Uterus (tissue), 4 donors: Measurements from ENCODE around the gene PLSCR4. TPM values are rescaled to one million over a fixed set of nuclear protein-coding genes. Genes with fewer than 3 reads are reported as not detected.

Experiments
- DNase-seq, 2 donors: peaks; one replicate each; pipeline ENCODE4 v3.0.0-alpha.2; 2019 to 2020
- H3K27ac ChIP-seq, 2 donors: fragments of 200-600 bp; sonication (generic); 1 replicate in 1 of 2; 2 replicates in 1 of 2; pipeline ENCODE4 v1.5.1; 2016 to 2018
- H3K27me3 ChIP-seq, 2 donors: fragments of 200-600 bp; sonication (generic); one replicate each; pipeline ENCODE4 v1.5.1; 2018 to 2019; ENCODE audit warnings: control low read depth in 1 of 2
- H3K36me3 ChIP-seq, 2 donors: fragments of 200-600 bp; sonication (generic); one replicate each; pipeline ENCODE4 v1.5.1; 2019; ENCODE audit warnings: control low read depth in 1 of 2
- H3K4me1 ChIP-seq, 2 donors: fragments of 200-600 bp; sonication (generic); one replicate each; pipeline ENCODE4 v1.5.1; 2018 to 2019; ENCODE audit warnings: control low read depth in 1 of 2
- H3K4me3 ChIP-seq, 2 donors: fragments of 200-600 bp; sonication (generic); 1 replicate in 1 of 2; 2 replicates in 1 of 2; pipeline ENCODE4 v1.5.1; 2018 to 2019; ENCODE audit warnings: mild to moderate bottlenecking in 1 of 2
- H3K9me3 ChIP-seq, 2 donors: fragments of 200-600 bp; sonication (generic); one replicate each; pipeline ENCODE4 v1.5.1; 2019; ENCODE audit warnings: control low read depth in 1 of 2
- POLR2A ChIP-seq, 2 donors: fragments of 450-650 bp; IDR thresholded peaks; one replicate each; pipeline ENCODE4 v1.6.1; 2016; ENCODE audit warnings: antibody characterized with exemption in 2 of 2, mild to moderate bottlenecking in 1 of 2, moderate library complexity in 1 of 2
- intact Hi-C: fragments of 100-400 bp; cut with DNase I; formaldehyde crosslinking; loops from one replicate; pipeline ENCODE4 v1.15.1; 2023; ENCODE audit warnings: low total_unique reads
- total RNA-seq, 4 donors: library from RNA; depleted of rRNA in 3 of 4; stranded (reverse); fragments of >200 nt in 3 of 4; gene quantifications; one replicate each; pipeline versions ENCODE4 v1.1.0 to v1.2.4, GENCODE V29; 2014 to 2023
- TF ChIP-seq, protein P1 (sequence below), 4 experiments: fragments of 200-600 bp in 2 of 4; fragments of 450-650 bp in 2 of 4; sonication (generic) in 2 of 4; IDR thresholded peaks; one replicate each; pipeline ENCODE4 v1.5.1; 2016 to 2019; ENCODE audit warnings: antibody characterized with exemption in 4 of 4, mild to moderate bottlenecking in 2 of 4, moderate library complexity in 1 of 4
- donor health status: DM: yes; HTN: yes; CAD: no.

The PLSCR4 gene
- total RNA-seq, 4 donors from 2014 or later = 45.9 to 107 (median 67.8) TPM

DNA sequence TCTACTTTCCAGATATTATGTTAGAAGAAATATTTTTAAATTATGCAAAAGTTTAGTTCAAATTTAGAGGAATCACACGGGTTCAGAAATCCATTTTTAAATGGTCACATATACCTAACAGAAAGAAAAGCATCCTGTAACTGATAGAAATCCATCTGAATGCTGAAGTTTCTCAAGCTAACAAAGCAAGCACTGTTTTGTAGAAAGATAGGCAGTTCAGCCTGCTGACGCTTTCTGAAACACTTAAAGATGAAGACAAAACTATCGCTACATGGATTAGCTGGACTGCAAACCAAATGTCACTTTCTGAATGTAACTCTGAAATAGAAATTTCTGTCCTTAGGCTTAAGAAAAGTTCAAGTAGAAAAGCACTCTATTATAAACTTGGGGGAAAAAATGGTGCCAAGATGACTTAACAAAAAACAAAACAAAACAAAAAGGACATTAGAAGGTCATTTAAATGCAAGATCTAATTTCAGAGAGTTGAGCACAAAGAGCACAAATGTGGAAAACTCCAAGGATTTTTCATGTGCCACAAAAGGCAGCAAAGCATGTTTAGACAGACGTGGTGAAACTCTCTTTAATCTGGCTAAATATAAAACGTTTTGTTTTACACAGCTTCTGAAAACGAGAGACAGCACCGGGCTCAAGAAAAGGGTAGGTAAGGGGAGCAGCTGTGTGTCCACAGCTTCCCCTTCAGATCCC lies 91.1 kb downstream of the PLSCR4 start:
- Histone ChIP-seq H3K4me1 (peaks cover 0 to 5% of the 10 kb centered on the region in 2 donors), H3K27ac (peak overlapping the region; percentile 97), H3K36me3 (no peaks in the 10 kb centered on the region), H3K27me3 (no peaks in the 10 kb centered on the region), H3K9me3 (no peaks in the 10 kb centered on the region), H3K4me3 (peak overlapping the region; percentile 65 to 79)
- no peak for DNase-seq
- intact Hi-C loops = no loop called here
- TF ChIP-seq POLR2A (IDR thresholded peaks at IDR 0.05) = peak in 1 of 2 donors; percentile 19
- TF ChIP-seq, protein P1, sequence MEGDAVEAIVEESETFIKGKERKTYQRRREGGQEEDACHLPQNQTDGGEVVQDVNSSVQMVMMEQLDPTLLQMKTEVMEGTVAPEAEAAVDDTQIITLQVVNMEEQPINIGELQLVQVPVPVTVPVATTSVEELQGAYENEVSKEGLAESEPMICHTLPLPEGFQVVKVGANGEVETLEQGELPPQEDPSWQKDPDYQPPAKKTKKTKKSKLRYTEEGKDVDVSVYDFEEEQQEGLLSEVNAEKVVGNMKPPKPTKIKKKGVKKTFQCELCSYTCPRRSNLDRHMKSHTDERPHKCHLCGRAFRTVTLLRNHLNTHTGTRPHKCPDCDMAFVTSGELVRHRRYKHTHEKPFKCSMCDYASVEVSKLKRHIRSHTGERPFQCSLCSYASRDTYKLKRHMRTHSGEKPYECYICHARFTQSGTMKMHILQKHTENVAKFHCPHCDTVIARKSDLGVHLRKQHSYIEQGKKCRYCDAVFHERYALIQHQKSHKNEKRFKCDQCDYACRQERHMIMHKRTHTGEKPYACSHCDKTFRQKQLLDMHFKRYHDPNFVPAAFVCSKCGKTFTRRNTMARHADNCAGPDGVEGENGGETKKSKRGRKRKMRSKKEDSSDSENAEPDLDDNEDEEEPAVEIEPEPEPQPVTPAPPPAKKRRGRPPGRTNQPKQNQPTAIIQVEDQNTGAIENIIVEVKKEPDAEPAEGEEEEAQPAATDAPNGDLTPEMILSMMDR (IDR thresholded peaks at IDR 0.05) = no peak

DNA sequence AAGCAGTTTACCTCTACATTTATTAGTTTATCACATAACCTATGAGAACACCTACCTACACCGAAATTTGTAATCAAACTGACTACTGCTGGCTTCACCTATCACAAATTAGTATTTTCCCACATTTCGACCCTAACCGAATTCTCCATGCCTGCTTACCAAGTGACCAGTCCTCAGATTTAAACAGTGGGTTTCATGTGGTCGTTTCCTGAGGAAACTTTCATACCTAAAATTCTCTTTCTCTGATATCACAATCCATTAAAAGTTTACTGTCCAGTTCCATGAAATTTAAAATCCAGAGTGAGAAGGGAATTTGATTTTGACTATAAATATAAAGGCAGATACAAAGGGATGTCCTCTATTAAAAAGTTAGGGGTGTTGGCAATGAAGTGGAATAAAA lies 91.9 kb downstream of the PLSCR4 start:
- intact Hi-C loops = no loop called here
- Histone ChIP-seq H3K27ac (peak overlapping the region; percentile 97), H3K9me3 (no peaks in the 10 kb centered on the region), H3K36me3 (no peaks in the 10 kb centered on the region), H3K4me3 (peak overlapping the region; percentile 65 to 79), H3K27me3 (no peaks in the 10 kb centered on the region), H3K4me1 (peaks cover 0 to 5% of the 10 kb centered on the region in 2 donors)
- no peak for DNase-seq
- TF ChIP-seq, protein P1 (IDR thresholded peaks at IDR 0.05) = no peak
- no peak for TF ChIP-seq POLR2A (IDR thresholded peaks at IDR 0.05)

GRCh38 chr3:146157325-146158060 lies 93.4 kb downstream of the PLSCR4 start:
- Histone ChIP-seq H3K4me1 (peaks cover 3 to 4% of the 10 kb centered on the region in 2 donors), H3K36me3 (no peaks in the 10 kb centered on the region), H3K27ac (peak overlapping the region; percentile 97), H3K9me3 (no peaks in the 10 kb centered on the region), H3K4me3 (no peak overlapping the region), H3K27me3 (no peaks in the 10 kb centered on the region)
- DNase-seq = no peak
- intact Hi-C loops = no loop called here
- no peak for TF ChIP-seq POLR2A (IDR thresholded peaks at IDR 0.05)
- TF ChIP-seq, protein P1 (IDR thresholded peaks at IDR 0.05) = no peak

- TF ChIP-seq, protein P1 (IDR thresholded peaks at IDR 0.05) = no peak
- TF ChIP-seq POLR2A (IDR thresholded peaks at IDR 0.05) = no peak
- H3K9me3 ChIP-seq = no peaks in the 10 kb centered on the region
- intact Hi-C loops = no loop called here
- peak overlapping the region; percentile 97 for H3K27ac ChIP-seq
- no peaks in the 10 kb centered on the region for H3K36me3 ChIP-seq
- DNase-seq = no peak
- peak overlapping the region; percentile 5 to 23 for H3K4me3 ChIP-seq
- H3K4me1 ChIP-seq = peaks cover 0 to 4% of the 10 kb centered on the region in 2 donors
- H3K27me3 ChIP-seq = no peaks in the 10 kb centered on the region
Observed at GRCh38 chr3:146156666-146157314, 94.1 kb downstream of the PLSCR4 start.
